HG03039 (cell line): Measurements from ENCODE around the gene ABCF2.
A peak's percentile ranks its signal among the peaks of the same experiment; 100 is the strongest.

ENCODE experiments used
- ATAC-seq: cut with Tn5 transposase; IDR thresholded peaks from one replicate; pipeline ENCODE4 v1.9.1; 2021; ENCODE audit warnings: mild to moderate bottlenecking, moderate library complexity; ENCODE audit not compliant: unreplicated experiment

Gene ABCF2

GRCh38 chr7:151175047-151175792 lies 51.8 kb downstream of the ABCF2 start:
- ATAC-seq: no peak

- no peak for ATAC-seq
Measured at GRCh38 chr7:151174246-151175046, 52.6 kb downstream of the ABCF2 start.

- no peak for ATAC-seq
Measured at GRCh38 chr7:151173386-151174245, 53.4 kb downstream of the ABCF2 start.

GRCh38 chr7:151172273-151173141 lies 54.5 kb downstream of the ABCF2 start:
- peak; percentile 65 for ATAC-seq

GRCh38 chr7:151168787-151169162 lies 58.2 kb downstream of the ABCF2 start:
- no peak for ATAC-seq

- ATAC-seq: peak; percentile 58
Measured at GRCh38 chr7:151168003-151168786, 58.8 kb downstream of the ABCF2 start.

GRCh38 chr7:151167197-151167961 lies 59.6 kb downstream of the ABCF2 start, which contains the start of gene GBX1:
Gene GBX1 (minus strand): TSS chr7:151167694. CDS start chr7:151167548, 146 bp downstream.
- ATAC-seq: no peak

- ATAC-seq: no peak
Measured at GRCh38 chr7:151166629-151167196, 60.3 kb downstream of the ABCF2 start.
